Pons (tissue), 1 donor: ENCODE measurements around the gene DOCK7.
"Not testable (repeated sequence)": the region's sequence is repeated elsewhere in the genome, so short reads cannot be mapped to it uniquely, and the experiment has no call there.

Experiments
- DNase-seq: peaks from one replicate; pipeline ENCODE4 v3.0.0-alpha.2; 2016; ENCODE audit warnings: low spot score

Gene DOCK7

DNA sequence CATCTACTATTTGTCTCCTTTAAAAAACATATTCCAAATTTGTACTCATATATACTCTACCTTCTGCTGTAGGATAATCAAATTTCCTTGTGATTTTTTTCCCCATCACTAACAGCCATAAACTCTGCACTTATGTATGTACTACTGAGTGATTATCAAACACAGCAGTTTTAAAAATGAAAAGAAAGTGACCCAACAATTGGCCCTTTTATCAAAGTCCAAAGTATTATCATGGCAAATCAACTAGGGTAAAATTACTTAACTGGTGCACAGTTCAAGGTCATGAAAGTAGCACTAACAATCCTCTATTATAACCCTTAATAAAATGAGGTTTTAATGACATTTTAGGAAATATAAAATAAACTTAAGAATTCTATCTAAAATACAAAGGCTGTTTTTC, 79.3 kb downstream of the DOCK7 start:
- no peak for DNase-seq

DNA sequence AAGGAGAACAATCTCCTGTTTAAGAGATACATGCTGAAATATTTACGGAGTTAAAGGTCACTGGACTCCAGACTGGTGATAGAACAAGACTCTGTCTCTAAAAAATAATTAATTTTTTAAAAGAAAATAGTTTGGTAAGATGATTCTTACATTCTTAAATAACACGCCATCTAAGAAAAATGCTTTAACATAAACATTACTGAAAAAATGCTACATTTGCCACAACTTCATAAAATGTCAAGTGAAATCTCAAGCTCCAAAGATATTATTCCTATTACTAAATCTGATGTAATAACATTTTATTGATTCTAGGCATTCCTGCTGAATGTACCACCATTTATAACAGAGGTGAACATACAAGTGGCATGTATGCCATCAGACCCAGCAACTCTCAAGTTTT, 86.7 kb downstream of the DOCK7 start:
- no peak for DNase-seq

DNA sequence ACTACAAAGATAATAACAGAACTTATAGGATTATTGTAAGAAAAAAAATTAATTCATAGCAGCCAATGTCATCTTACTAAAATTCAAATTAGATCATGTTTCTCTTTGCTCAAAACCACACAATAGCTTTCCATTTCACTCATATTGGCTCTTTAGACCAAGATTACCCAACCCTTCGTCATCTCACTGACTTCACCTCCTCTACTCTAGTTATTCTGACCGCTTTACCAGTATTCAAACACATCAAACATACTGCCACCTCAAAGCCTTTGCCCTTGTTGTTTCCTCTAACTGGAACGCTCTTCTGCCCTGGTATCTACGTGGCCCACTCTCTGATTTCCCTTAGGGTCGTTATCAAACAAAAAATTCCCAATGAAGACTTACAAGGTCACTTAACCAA, 89.1 kb downstream of the DOCK7 start:
- no peak for DNase-seq

DNA sequence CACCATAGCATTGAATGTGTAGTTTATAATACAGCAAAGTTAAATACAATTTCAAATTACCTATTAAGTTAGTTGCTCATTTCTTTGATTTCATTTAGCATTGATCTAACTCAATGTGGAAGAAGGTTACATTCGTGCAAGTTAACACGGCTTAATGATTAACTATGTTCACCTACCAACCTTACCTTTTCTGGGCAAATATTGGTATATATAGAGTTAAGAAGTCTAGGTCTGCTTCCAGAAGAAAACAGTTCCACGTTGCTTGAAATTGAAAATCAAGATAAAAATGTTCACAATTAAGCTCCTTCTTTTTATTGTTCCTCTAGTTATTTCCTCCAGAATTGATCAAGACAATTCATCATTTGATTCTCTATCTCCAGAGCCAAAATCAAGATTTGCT, 90.9 kb downstream of the DOCK7 start, which contains the start of gene ANGPTL3:
Gene ANGPTL3 (plus strand): TSS at position 240 of the 400 bp plus-strand sequence. CDS start 47 bp downstream, at position 287.
- no peak for DNase-seq

DNA sequence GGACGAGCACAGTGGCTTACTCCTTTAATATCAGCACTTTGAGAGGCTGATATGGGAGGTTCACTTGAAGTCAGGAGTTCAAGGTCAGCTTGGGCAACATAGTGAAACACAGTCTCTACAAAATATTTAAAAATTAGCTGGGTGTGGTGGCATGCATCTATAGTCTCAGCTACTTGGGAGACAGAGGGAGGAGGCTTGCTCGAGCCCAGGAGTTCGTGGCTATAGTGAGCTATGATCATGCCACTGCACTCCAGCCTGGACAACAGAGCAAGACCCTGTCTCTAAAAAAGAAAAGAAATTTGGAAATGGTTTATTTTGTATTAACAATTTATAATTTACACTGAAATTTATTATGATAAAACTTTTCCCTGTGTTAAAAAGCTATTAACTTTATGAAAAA, 92.5 kb downstream of the DOCK7 start:
- no peak for DNase-seq

DNA sequence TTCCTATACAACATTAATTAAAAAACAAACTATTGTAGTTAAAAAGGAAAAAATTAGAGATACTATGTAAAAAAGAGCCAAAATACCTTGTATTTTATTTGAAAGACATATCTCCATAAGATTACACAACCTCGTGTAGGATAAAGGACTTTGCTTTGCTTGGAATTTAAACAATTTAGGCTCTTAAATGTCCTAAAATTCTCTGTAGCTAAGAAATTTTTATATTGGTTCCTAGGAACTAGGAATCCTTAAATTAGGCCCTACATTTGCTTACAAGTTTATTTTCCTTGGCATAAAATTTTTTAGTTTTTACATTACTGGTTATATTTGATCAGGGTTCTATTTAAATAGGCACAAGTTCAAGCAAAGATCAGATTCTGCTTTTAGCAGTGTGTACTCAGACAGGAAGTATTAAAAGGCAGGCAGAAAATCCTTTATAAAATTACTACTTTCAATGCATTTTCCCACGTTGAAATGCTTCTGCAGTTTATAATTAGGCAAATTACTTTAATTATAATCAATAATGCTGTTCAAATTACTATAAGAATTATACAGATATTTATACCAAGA, 94.3 kb downstream of the DOCK7 start:
- no peak for DNase-seq

DNA sequence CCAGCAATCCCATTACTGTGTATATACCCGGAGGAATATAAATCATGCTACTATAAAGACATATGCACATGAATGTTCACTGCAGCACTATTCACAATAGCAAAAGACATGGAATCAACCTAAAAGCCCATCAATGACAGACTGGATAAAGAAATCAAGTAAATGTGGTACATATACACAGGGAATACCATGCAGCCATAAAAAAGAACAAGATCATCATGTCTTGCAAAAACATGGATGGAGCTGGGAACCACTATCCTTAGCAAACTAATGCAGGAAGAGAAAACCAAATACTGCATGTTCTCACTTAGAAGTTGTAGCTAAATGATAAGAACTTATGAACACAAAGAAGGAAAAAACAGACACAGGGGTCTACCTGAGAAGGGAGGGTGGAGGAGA, 97.2 kb downstream of the DOCK7 start:
- DNase-seq = no peak

DNA sequence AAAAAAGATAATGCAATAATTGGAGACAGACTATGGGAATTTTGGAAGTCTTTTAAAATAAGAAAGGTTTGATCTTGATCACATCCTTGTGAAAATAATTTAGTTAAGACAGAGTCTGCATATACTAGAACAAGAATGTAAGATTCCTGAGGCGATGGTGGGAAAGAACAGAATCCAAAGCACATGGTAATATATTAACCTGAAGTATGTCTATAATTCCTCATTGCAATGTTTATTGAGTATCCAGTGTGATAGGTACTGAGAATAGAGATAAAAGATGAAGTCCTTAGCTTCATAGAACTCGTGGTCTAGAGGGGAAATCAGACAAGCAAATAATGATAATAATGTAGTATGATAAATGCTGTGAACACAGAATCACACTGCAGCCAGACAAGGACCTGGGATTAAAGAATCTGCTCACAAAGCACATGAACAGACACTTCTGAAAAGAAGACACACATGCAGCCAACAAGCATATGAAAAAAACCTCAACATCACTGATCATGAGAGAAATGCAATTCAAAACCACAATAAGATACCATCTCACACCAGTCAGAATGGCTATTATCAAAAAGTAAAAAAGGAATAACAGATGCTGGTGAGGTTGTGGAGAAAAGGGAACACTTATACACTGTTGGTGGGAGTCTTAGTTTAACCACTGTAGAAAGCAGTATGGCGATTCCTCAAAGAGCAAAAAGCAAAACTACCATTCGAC, 97.8 kb downstream of the DOCK7 start:
- no peak for DNase-seq

DNA sequence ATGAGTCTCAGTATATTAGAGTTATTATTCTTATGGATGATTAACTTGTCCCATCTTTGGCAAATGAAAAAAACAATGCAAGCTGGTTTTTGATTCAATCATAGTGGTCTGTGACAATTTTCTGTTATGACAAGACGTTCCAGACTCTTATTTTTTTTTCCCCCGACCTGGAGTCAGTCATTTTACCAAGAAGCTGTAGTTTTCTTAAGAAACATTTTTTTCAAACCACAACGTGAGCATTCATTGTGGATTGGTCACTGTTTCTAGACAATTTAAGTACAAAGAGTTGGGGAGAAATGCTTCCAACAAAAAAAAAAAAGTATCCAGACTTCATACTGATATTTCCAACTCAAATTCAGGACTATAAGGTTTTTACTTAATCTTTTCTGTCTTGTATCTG, 98.9 kb downstream of the DOCK7 start:
- no peak for DNase-seq

DNA sequence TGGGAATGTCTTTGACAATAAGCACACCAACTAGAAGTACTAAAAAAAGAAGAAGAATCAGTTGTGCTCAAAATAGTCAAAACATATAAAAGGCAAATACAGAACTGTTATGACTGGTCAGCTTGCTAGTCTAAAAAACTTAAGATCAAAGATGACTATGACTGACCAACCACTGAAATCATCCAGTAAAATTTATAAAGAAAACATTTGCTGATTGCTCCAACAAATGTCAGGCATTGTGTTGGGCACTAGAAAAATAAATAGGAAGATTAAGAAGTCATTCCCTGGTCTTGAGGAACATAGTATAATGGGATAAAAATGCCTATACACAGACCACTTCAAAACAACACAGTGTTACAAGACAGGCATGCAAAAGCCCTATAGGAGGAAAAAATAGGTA, 100.2 kb downstream of the DOCK7 start:
- no peak for DNase-seq

DNA sequence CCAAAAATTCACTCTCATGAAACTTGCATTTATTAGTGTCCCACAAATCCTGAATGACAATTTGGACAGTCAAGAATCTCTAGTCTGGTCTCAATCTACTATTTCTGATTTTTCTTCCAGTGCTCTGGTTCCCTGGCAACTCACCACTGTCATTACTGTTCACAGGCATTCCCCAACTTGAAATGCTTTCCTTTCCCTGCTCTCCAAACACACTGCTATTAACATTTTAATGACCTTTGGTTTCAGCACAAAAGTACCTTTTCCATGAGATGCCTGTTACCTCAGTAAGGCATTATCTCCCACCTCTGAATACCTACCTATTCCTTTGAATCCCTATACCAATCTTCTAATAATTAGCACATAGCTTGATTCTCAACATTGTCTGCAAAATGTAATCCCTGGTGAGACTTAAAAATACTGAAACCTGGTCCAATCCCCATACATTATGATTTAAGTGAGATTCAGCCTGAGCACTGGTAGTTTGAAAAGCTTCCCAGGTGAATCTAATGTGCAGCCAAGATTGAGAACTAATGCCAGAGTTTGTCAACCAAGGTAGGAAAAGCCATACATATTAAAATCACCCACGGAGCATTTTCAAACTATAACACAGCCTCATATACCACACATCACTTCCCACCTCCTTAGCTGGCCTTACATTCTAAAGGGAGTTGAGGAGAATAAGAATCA, 102.6 kb downstream of the DOCK7 start:
- DNase-seq = no peak

DNA sequence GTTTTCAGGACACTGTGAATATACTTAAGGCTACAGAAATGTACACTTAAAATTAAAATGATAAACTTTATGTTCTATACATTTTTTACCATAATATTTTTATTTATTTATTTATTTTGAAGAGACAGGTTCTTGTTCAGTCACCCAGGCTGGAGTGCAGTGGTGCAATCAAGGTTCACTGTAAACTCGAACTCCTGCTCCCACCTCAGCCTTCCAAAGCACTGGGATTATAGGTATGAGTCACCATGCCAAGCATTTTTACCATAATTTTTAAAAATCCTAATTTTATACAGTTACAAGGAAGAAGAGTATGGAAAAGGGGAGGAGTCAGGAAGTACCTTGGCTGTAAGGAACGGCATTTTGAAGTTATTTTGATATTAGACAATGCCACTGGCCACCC, 114.5 kb downstream of the DOCK7 start:
- no peak for DNase-seq

DNA sequence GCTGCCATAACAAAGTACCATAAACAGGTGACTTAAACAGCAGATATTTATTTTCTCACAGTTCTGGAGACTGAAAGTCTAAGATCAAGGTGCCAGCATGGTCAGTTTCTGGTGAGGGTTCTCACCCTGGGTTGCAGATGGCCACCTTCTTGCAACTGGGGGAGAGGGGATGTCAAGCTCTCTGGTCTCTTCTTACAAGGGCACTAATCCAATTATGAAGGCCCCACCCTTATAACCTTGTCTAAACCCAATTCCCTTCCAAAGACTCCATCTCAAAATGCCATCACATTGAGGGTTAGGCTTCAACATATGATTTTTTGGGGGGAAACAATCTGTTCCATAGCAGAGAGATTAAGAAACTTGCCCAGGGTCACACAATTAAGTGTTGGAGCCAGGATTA, 115.7 kb downstream of the DOCK7 start:
- no peak for DNase-seq

DNA sequence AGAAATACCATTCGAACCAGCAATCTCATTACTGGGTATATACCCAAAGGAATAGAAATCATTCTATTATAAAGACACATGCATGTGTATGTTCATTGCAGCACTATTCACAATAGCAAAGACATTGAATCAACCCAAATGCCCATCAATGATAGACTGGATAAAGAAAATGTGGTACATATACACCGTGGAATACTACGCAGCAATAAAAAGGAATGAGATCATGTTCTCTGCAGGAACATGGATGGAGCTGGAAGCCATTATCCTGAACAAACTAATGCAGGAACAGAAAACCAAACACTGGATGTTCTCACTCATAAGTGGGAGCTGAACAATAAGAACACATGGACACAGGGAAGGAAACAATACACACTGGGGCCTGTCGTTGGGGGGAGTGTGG, 116.7 kb downstream of the DOCK7 start:
- DNase-seq = not testable (repeated sequence)

DNA sequence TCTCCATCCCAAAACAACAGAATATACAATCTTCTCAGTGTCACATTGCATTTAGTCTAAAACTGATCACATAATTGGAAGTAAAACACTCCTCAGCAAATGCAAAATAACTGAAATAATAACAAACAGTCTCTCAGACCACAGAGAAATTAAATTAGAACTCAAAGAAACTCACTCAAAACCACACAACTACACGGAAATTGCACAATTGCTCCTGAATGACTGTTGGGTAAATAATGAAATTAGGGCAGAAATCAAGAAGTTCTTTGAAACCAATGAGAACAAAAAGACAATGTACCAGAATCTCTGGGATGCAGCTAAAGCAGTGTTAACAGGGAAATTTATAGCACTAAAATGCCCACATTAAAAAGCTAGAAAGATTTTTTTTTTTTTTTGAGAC, 120.3 kb downstream of the DOCK7 start:
- not testable (repeated sequence) for DNase-seq

DNA sequence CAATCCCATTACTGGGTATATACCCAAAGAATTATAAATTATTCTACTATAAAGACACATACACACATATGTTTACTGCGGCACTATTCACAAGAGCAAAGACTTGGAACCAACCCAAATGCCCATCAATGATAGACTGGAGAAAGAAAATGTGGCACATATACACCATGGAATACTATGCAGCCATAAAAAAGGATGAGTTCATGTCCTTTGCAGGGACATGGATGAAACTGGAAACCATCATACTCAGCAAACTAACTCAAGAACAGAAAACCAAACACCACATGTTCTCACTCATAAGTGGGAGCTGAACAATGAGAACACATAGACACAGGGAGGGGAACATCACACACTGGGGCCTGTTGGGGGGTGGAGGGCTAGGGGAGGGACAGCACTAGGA, 121.0 kb downstream of the DOCK7 start:
- not testable (repeated sequence) for DNase-seq

DNA sequence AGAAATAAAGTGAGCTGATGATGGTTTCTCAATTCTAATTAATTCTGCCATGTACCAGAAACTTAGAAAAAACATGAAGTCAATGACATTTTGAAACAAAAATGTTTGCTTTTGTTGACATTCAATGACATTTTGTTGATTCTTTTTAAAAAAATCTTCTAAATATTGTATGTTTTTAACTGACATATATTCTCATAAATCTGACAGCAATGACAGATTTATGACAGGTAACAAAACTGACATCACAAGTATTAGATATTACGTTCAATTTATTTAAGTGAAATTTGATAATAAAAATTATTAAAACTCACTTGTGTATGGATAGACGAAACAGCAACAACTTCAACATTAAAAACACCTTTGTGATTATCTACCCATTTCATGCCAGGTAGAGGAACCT, 126.9 kb downstream of the DOCK7 start:
- DNase-seq = no peak

DNA sequence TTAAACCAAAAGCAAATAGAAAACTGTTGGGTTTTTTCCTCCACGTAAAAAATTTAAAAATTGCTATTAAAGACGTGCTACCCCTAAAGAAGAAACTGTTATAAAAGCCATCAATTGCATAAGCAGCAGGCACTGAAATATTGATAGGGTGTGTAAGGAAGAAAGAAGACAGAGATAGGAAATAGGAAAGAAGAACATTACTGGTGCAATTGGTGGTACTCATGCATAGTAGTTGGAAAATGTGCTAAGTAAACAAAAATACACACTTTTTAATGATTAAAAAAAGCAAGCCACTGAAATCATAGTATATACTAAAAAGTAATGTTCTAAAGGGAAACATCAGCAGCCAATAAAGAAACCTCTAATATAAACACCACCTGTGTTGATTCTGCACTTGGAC, 143.6 kb downstream of the DOCK7 start:
- no peak for DNase-seq

DNA sequence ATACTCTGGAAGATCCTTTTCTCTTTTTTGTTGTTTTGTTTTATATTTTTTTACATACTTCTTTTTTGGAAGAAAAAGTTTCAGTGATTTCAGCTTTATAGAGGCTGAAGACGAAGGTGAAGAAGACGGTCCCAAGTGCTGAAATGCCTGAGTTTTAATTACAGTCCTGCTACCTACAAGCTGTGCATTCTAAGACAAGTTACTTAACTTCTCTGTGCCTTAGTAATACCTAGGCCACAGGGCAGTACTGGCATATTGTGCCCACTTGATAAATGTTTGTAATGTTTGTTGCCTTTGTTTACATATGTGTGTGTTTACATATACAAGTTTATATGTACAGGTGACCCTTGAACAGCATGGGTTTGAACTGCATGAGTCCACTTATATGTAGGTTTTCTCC, 147.1 kb downstream of the DOCK7 start:
- DNase-seq = no peak

DNA sequence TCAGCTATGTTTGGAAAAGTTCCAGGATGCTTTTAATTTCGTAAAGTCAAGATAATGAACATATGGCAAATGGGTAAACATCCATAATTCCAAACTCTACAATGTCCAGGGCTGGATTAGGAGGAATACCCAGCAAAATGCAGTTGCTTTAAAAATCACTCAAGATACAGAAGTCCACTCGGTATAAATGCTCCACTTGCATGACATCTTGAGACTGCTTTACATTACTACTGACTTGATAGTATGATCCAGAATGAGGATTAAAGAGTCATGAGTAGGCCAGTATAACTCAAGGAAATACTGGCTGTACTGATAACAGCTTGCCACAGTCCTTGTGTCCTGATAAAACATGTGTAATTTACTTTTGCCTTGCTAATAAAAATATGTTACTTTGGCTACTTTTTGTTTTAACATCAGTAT, 149.1 kb downstream of the DOCK7 start:
- DNase-seq = no peak

DNA sequence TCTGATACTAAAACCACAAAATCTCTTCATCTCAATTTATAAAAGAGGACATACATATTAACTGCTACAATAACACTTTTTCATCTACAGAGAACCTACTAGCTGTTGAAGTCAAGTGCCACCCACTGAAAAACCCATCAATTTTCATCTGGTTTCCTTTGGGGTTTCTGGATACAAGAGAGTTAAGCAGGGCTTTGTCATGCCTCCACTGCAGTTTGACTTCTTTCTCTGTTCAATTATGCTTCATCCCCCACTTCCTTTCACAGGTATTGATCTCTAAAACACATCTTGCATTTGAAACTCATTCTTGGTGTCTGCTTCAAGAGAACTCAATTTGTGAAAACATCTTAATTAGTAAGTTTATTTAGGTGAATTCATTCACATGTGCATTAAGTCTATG, 151.3 kb downstream of the DOCK7 start:
- DNase-seq = no peak

DNA sequence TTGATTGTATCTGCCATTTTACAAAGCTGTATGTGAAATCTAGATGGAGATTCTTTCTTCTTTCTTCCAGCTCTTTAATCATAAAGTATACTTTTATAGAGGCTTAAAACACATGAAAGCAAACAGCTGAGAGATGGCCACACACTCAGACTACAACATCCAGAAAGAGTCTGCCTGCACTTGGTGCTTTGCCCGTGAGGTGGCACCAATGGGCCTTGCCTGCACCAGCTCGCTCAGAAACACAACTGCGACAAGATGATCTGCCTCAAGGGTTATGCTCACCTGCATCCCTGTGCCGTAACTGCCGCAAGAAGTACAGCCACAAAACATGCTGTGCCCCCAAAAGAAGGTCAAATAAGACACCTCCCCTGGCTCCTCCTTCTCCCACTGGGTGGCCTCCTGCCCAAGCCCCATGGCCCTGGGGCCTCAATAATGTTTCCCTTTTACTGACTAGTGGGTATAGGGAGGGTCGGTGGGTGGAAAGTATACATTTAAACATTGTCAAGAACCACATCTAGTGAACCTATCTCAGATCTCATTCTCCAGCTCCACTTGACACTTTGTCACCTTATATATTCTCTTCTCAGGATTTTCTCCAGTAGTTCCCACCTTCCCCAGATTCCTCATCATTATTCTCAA, 157.6 kb downstream of the DOCK7 start:
- DNase-seq = peak; percentile 54

DNA sequence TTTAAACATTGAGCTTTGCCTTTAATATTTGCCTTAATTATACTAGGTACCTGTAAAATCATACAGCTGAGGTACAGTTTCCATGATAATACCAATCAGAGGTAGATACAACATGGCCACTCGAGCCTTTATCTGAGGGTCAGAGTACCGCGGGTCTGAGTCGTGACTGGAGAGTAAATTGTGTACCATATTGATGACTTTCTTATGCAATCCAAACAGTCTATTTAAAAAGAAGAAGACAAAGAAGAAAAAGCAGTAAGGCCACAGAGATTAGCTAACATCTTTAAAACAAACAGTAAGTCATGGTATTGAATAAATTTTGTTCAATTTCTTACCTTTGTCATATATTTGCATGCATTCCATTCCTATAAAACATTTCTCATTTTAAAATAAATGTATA, 159.0 kb downstream of the DOCK7 start:
- DNase-seq = no peak
